GM12878 (cell line): Measurements from ENCODE around the gene NCL. TPM values are rescaled to one million over a fixed set of nuclear protein-coding genes. Genes with fewer than 3 reads are reported as not detected.

Experiments used
- ATAC-seq: fragments of 200-7000 bp; cut with Tn5 transposase; 3 replicates; pipeline ENCODE4 v1.9.1; 2020; ENCODE audit warnings: mild to moderate bottlenecking, moderate library complexity
- BruUV-seq: library from RNA; stranded (reverse); fragments of 400-500 nt; replicated peaks from 2 replicates; lab custom pipeline; 2021; lab: Mats Ljungman, UMichigan
- CTCF ChIA-PET: fragments of 300-600 bp; sonication (Branson Sonifier 250); formaldehyde crosslinking; extraction: SDS; loops from one replicate; lab custom pipeline; 2021; ENCODE audit warnings: inconsistent platforms; lab: Yijun Ruan, JAX
- POLR2A ChIA-PET: fragments of 350-600 bp; formaldehyde crosslinking; extraction: SDS; loops from one replicate; lab custom pipeline; 2021; ENCODE audit warnings: inconsistent platforms; lab: Charles Lee
- RAD21 ChIA-PET: fragments of 300-600 bp; sonication (Branson Sonifier 250); formaldehyde crosslinking; loops from one replicate; lab custom pipeline; 2023; ENCODE audit warnings: antibody characterized with exemption; ENCODE audit not compliant: unreplicated experiment; lab: Charles Lee
- SMC1A ChIA-PET: fragments of 300-600 bp; sonication (Branson Sonifier 250); formaldehyde crosslinking; loops from one replicate; lab custom pipeline; 2023; ENCODE audit not compliant: unreplicated experiment, uncharacterized antibody; lab: Charles Lee
- DNase-seq: peaks from one replicate; pipeline ENCODE4 v3.0.0-alpha.2; 2011; ENCODE audit warnings: low read depth, low spot score
- FAIRE-seq: peaks from 3 replicates; lab custom pipeline; 2011; peaks lifted over from hg19 to GRCh38; lab: Jason Lieb, UNC
- H2AFZ ChIP-seq: 2 replicates; pipeline ENCODE4 v1.6.0; 2011; ENCODE audit warnings: low read depth, low read length, control low read depth; ENCODE audit not compliant: control insufficient read depth
- H3K27ac ChIP-seq: 2 replicates; pipeline ENCODE4 v1.5.1; 2011; ENCODE audit warnings: control low read depth; ENCODE audit not compliant: control insufficient read depth, insufficient read depth
- H3K27me3 ChIP-seq, 2 experiments: replicated peaks in 1 of 2; 2 replicates each; pipeline versions ENCODE4 v1.6.0 to v1.6.1; 2011; ENCODE audit warnings: low read length in 1 of 2; ENCODE audit not compliant: control insufficient read depth in 2 of 2, insufficient read depth in 2 of 2
- H3K36me3 ChIP-seq, 2 experiments: 2 replicates each; pipeline ENCODE4 v1.5.1; 2011; ENCODE audit warnings: low read length in 1 of 2; ENCODE audit not compliant: control insufficient read depth in 2 of 2, insufficient read depth in 2 of 2
- H3K4me1 ChIP-seq: 2 replicates; pipeline ENCODE4 v1.6.1; 2011; ENCODE audit warnings: mild to moderate bottlenecking, low read length, moderate library complexity, mixed read lengths; ENCODE audit not compliant: control insufficient read depth, insufficient read depth
- H3K4me2 ChIP-seq: 2 replicates; pipeline ENCODE4 v1.6.0; 2011; ENCODE audit warnings: control low read depth; ENCODE audit not compliant: control insufficient read depth, insufficient read depth
- H3K4me3 ChIP-seq: fragments of 200-600 bp; sonication (generic); 2 replicates; pipeline ENCODE4 v1.5.1; 2016
- H3K79me2 ChIP-seq: 2 replicates; pipeline ENCODE4 v1.6.0; 2011; ENCODE audit warnings: low read length; ENCODE audit not compliant: control insufficient read depth, insufficient read depth
- H3K9ac ChIP-seq: 2 replicates; pipeline ENCODE4 v1.8.0; 2011; ENCODE audit warnings: low read length, control low read depth, mixed read lengths; ENCODE audit not compliant: control insufficient read depth, insufficient read depth
- H3K9me3 ChIP-seq: replicated peaks from 3 replicates; pipeline ENCODE4 v1.5.1; 2011; ENCODE audit warnings: mild to moderate bottlenecking, low read length; ENCODE audit not compliant: control insufficient read depth, insufficient read depth
- H4K20me1 ChIP-seq: 2 replicates; pipeline ENCODE4 v1.6.0; 2011; ENCODE audit not compliant: control insufficient read depth, insufficient read depth
- CREB1 ChIP-seq: IDR thresholded peaks from 2 replicates; pipeline ENCODE4 v1.6.1; 2012; ENCODE audit warnings: low read depth, mild to moderate bottlenecking, inconsistent platforms
- CREM ChIP-seq: IDR thresholded peaks from 2 replicates; pipeline ENCODE4 v1.6.1; 2014; ENCODE audit warnings: antibody characterized with exemption, low read depth
- IRF3 ChIP-seq: fragments of 450-650 bp; IDR thresholded peaks from 2 replicates; pipeline ENCODE4 v1.6.1; 2014; ENCODE audit warnings: mild to moderate bottlenecking
- MXI1 ChIP-seq: fragments of 150-350 bp; IDR thresholded peaks from 2 replicates; pipeline ENCODE4 v1.6.1; 2011; ENCODE audit warnings: low read depth, mild to moderate bottlenecking, inconsistent platforms, low read length, improper control_type of control experiment
- NBN ChIP-seq: fragments of 450-650 bp; IDR thresholded peaks from 2 replicates; pipeline ENCODE4 v1.6.1; 2016
- NFXL1 ChIP-seq: fragments of 450-650 bp; IDR thresholded peaks from 2 replicates; pipeline ENCODE4 v1.6.1; 2017; ENCODE audit warnings: antibody characterized with exemption, mild to moderate bottlenecking, borderline replicate concordance
- POLR2AphosphoS2 ChIP-seq: IDR thresholded peaks from 2 replicates; pipeline ENCODE4 v1.6.1; 2011; ENCODE audit warnings: low read depth, mild to moderate bottlenecking, low read length, improper control_type of control experiment, moderate library complexity
- RAD21 ChIP-seq: IDR thresholded peaks from 2 replicates; pipeline ENCODE4 v1.6.1; 2011; ENCODE audit warnings: mild to moderate bottlenecking, low read depth, low read length, moderate library complexity; ENCODE audit not compliant: insufficient read depth
- RELA ChIP-seq: fragments of 450-650 bp; IDR thresholded peaks from 2 replicates; pipeline ENCODE4 v1.8.0; 2014; ENCODE audit warnings: borderline replicate concordance; ENCODE audit not compliant: partially characterized antibody
- RUNX3 ChIP-seq: IDR thresholded peaks from 2 replicates; pipeline ENCODE4 v1.6.1; 2012; ENCODE audit warnings: low read length, inconsistent platforms
- SMARCA5 ChIP-seq: fragments of 450-650 bp; IDR thresholded peaks from 2 replicates; pipeline ENCODE4 v1.6.1; 2017; ENCODE audit warnings: mild to moderate bottlenecking
- SUPT20H ChIP-seq: IDR thresholded peaks from 2 replicates; pipeline ENCODE4 v1.6.1; 2011; ENCODE audit warnings: low read depth, mild to moderate bottlenecking, low read length, moderate library complexity, borderline replicate concordance; ENCODE audit not compliant: control insufficient read depth
- TAF1 ChIP-seq: IDR thresholded peaks from 2 replicates; pipeline ENCODE4 v1.6.1; 2011; ENCODE audit warnings: mild to moderate bottlenecking, low read depth, low read length, borderline replicate concordance
- TCF3 ChIP-seq: IDR thresholded peaks from 2 replicates; pipeline ENCODE4 v1.6.1; 2012; ENCODE audit warnings: low read depth, mild to moderate bottlenecking, low read length, borderline replicate concordance; ENCODE audit not compliant: insufficient read depth
- YY1 ChIP-seq: IDR thresholded peaks from 2 replicates; pipeline ENCODE4 v1.6.1; 2011; ENCODE audit warnings: low read depth, mild to moderate bottlenecking, low read length
- ZBED1 ChIP-seq: IDR thresholded peaks from 2 replicates; pipeline ENCODE4 v1.6.1; 2016; ENCODE audit warnings: borderline replicate concordance
- ZNF24 ChIP-seq: fragments of 450-650 bp; IDR thresholded peaks from 2 replicates; pipeline ENCODE4 v1.6.1; 2017; ENCODE audit warnings: antibody characterized with exemption, mild to moderate bottlenecking
- WGBS: methylation state at CpG from one replicate; pipeline ENCODE4 v1.1.6; 2016; ENCODE audit warnings: low lambda C conversion rate; ENCODE audit not compliant: insufficient replicate concordance, insufficient coverage; ENCODE audit errors: missing lambda C conversion rate; 5-methylcytosine and 5-hydroxymethylcytosine counted together
- in situ Hi-C: fragments of 300-500 bp; cut with MboI; formaldehyde crosslinking; loops from 9 replicates; pipeline ENCODE4 v1.14.3; 2018; ENCODE audit warnings: mixed read lengths
- intact Hi-C: fragments of 100-400 bp; cut with micrococcal nuclease; formaldehyde crosslinking; loops from one replicate; pipeline ENCODE4 v1.14.2; 2022; ENCODE audit not compliant: unreplicated experiment
- polyA plus RNA-seq, 11 experiments: library from polyadenylated mRNA; depleted of rRNA in 4 of 11; unstranded in 6 of 11; stranded (reverse) in 5 of 11; fragments of >200 nt; fragmentation: Nextera tagmentation in 4 of 11; fragmentation: Illumina TruSeq in 1 of 11; extraction: Ambion mirVana in 4 of 11; extraction: Trizol in 1 of 11; gene quantifications; 1 replicate in 1 of 11; 2 replicates in 10 of 11; pipeline versions ENCODE4 v1.2.1 to v1.2.3, GENCODE V29; 2011 to 2016; ENCODE audit warnings: inconsistent platforms in 2 of 11, missing spikeins in 2 of 11, low read depth in 1 of 11
- total RNA-seq, 4 experiments: library from RNA; depleted of rRNA in 3 of 4; stranded (reverse); fragments of >200 nt in 3 of 4; fragmentation: Illumina TruSeq in 1 of 4; extraction: Trizol in 1 of 4; gene quantifications; 2 replicates each; pipeline versions ENCODE4 v1.2.1 to v1.2.3, GENCODE V29; 2013 to 2021
- TF ChIP-seq, protein P1 (sequence below): fragments of 150-350 bp; IDR thresholded peaks from 2 replicates; pipeline ENCODE4 v1.6.1; 2016; ENCODE audit warnings: low read depth, low read length
- TF ChIP-seq, protein P2 (sequence below): IDR thresholded peaks from 2 replicates; pipeline ENCODE4 v1.6.1; 2011; ENCODE audit warnings: low read depth, mild to moderate bottlenecking, low read length, moderate library complexity, borderline replicate concordance; ENCODE audit errors: extremely low read depth

Gene NCL
- total and polyA plus RNA-seq, 10 of the 15 experiments (the other 5 are each of a cell fraction or from before 2014, with no cell fraction given) = 123 to 1,207 (median 529) TPM

DNA sequence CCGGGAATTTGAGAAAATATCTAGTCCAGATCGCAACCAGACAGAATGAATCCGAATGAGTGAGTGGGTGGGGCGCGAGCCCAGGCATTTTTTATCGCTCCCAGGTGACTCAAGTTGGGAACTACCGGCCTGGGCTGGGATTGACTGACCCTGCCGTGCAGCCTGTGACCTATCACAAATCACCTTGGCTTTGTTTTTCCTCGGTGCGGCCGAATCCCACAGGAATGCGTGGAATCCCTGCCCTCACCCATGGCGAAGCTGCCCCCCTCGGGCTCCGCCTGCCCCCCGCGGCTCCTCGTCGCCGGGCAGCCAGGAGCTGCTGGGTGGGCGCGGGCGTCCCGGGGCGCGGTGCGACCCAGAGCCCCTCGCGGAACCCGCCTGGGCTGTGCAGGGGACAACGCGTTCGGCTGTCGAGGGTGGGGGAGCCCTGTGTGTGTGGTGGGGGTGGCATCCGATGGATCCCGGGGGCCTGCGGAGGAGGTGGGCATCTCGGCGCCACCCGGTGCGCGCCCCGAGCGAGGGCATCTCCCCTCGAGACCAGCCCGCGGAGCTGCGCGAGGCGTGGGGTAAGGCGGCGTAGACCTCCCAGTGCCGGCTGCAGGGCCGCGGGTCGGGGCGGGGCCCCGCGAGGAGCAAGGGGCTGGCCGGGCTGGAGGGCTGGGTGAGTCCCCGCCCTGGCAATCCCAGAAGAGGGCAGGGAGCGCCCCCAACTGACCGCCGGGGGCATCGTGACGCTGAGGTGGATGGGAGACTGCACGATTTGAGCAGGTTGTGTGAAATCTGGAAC is 52.3 kb downstream of the NCL start:
- Histone ChIP-seq H3K9ac (peak overlapping the region; percentile 13; the same call in 1 of the 2 replicates), H3K9me3 (peaks cover 6% of the 10 kb centered on the region; the same call in 2 of the 3 replicates), H3K4me1 (no peaks in the 10 kb centered on the region), H3K4me2 (peak overlapping the region; percentile 74), H3K4me3 (peak overlapping the region; percentile 66), H4K20me1 (no peaks in the 10 kb centered on the region; the same call in 1 of the 2 replicates), H2AFZ (peak overlapping the region; percentile 80), H3K27ac (no peak overlapping the region), H3K79me2 (no peaks in the 10 kb centered on the region), H3K36me3 (no peaks in the 10 kb centered on the region), H3K27me3 (no peaks in the 10 kb centered on the region)
- 14% methylated on average over 63 of the region's 67 CpGs for WGBS
- BruUV-seq = no TSS peak
- ChIA-PET POLR2A (interaction anchor here (0.5 to 1.1 kb wide), 3 partner anchors 9 to 42 kb away, joined by 3 read pairs; no protein-coding TSS in a partner anchor), RAD21 (interaction anchor here (0.9 to 4.2 kb wide), 6 partner anchors 40 to 427 kb away, joined by 3 to 16 read pairs (median 6); no protein-coding TSS in a partner anchor), SMC1A (interaction anchor here (1.0 to 4.3 kb wide), 7 partner anchors 115 to 309 kb away, joined by 3 to 32 read pairs (median 4); no protein-coding TSS in a partner anchor), CTCF (interaction anchor here (0.7 to 12.3 kb wide), 23 partner anchors 14 to 588 kb away, joined by 3 to 234 read pairs (median 4); partner anchors contain the start of genes HTR2B and NCL)
- FAIRE-seq = no peak
- in situ Hi-C loops = loop anchor here (5.0 kb wide), 1 partner anchor 305 kb away; no protein-coding TSS in a partner anchor
- intact Hi-C loops = loop anchor here (1.0 to 5.0 kb wide), 3 partner anchors 185 to 585 kb away; no protein-coding TSS in a partner anchor
- ATAC-seq = peak; percentile 100
- DNase-seq = no peak
- TF ChIP-seq CREB1 = peak; percentile 71
- no peak for TF ChIP-seq TCF3
- no peak for TF ChIP-seq IRF3
- TF ChIP-seq TAF1 = no peak
- no peak for TF ChIP-seq ZBED1
- peak; percentile 69; the same call in 1 of the 2 replicates for TF ChIP-seq SMARCA5
- TF ChIP-seq NFXL1 = no peak
- no peak for TF ChIP-seq MXI1
- TF ChIP-seq POLR2AphosphoS2 = no peak
- peak; percentile 38; the same call in 1 of the 2 replicates for TF ChIP-seq RUNX3
- TF ChIP-seq SUPT20H = no peak
- no peak for TF ChIP-seq ZNF24
- peak; percentile 87 for TF ChIP-seq RAD21
- TF ChIP-seq, protein P1, sequence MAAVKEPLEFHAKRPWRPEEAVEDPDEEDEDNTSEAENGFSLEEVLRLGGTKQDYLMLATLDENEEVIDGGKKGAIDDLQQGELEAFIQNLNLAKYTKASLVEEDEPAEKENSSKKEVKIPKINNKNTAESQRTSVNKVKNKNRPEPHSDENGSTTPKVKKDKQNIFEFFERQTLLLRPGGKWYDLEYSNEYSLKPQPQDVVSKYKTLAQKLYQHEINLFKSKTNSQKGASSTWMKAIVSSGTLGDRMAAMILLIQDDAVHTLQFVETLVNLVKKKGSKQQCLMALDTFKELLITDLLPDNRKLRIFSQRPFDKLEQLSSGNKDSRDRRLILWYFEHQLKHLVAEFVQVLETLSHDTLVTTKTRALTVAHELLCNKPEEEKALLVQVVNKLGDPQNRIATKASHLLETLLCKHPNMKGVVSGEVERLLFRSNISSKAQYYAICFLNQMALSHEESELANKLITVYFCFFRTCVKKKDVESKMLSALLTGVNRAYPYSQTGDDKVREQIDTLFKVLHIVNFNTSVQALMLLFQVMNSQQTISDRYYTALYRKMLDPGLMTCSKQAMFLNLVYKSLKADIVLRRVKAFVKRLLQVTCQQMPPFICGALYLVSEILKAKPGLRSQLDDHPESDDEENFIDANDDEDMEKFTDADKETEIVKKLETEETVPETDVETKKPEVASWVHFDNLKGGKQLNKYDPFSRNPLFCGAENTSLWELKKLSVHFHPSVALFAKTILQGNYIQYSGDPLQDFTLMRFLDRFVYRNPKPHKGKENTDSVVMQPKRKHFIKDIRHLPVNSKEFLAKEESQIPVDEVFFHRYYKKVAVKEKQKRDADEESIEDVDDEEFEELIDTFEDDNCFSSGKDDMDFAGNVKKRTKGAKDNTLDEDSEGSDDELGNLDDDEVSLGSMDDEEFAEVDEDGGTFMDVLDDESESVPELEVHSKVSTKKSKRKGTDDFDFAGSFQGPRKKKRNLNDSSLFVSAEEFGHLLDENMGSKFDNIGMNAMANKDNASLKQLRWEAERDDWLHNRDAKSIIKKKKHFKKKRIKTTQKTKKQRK = no peak
- TF ChIP-seq CREM = peak; percentile 61; the same call in 1 of the 2 replicates
- TF ChIP-seq RELA = peak; percentile 25
- peak; percentile 70 for TF ChIP-seq YY1
- TF ChIP-seq, protein P2, sequence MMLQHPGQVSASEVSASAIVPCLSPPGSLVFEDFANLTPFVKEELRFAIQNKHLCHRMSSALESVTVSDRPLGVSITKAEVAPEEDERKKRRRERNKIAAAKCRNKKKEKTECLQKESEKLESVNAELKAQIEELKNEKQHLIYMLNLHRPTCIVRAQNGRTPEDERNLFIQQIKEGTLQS = no peak
- no peak for TF ChIP-seq NBN
